Measurements from ENCODE around the gene CNOT3. TPM values are rescaled to one million over a fixed set of nuclear protein-coding genes. Genes with fewer than 3 reads are reported as not detected.

CNOT3 gene
- total and polyA plus RNA-seq, 2 of the 13 experiments (the other 11 are each of a cell fraction or from before 2014, with no cell fraction given) = 4.3 to 5.8 TPM

DNA sequence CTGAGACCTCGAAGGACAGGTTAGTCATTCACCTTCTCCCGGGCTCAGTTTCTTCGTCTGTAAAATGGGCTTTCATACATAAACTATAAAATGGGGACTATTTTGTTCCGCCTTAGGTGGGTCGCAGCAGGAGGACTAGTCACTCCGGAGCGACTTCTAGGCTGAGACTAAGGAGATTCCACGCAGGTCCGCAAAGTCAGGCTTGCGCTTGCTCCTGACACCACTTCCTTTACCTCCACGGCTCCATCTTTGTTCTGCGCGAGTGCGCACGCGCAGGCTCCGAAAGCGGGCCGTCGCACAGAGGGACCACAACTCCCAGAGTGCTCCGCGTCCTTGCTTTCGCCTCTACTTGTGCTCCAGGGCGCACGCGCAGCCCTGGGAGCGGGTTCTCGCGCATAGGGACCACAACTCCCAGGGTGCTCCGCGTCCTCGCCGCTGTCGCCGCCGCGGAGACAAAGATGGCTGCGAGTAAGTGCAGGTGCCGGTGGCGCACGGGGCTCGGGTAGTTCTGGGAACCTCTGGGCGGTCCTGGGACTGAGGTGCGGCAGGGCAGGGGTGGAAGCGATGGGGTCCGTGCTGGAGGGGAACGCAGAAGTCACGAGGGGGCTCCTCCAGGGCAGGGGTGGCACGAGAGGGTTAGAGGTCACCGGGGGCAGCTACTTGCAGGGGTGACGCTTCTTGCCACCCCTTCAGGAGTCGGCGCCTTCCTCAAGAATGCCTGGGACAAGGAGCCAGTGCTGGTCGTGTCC, 35.0 kb upstream of the CNOT3 start, which contains the start of gene NDUFA3 (continued):
- peak; percentile 38; the same call in 1 of the 2 replicates for TF ChIP-seq BCL3 (CRISPR knock-in tag; IDR thresholded peaks at IDR 0.05)
- TF ChIP-seq ZBTB25 (CRISPR knock-in tag; IDR thresholded peaks at IDR 0.05) = peak; percentile 82; the same call in 1 of the 2 replicates
- TF ChIP-seq PCBP1 (IDR thresholded peaks at IDR 0.05; ENCODE audit: borderline replicate concordance, low read depth, low read length) = 0 out of 2 replicates have a peak, but pooled peaks have one; percentile 56
- no peak for TF ChIP-seq XRCC5 (optimal IDR thresholded peaks at IDR 0.05; ENCODE audit: low read length)
- TF ChIP-seq ZNF180 (CRISPR knock-in tag; IDR thresholded peaks at IDR 0.05; ENCODE audit: borderline replicate concordance, low read depth) = no peak
- no peak; the same call in 1 of the 2 replicates for TF ChIP-seq MED1 (CRISPR knock-in tag; IDR thresholded peaks at IDR 0.05)
- no peak for TF ChIP-seq RFX5 (IDR thresholded peaks at IDR 0.05; ENCODE audit: low read depth, low read length)
- no peak for TF ChIP-seq ZBTB39 (CRISPR knock-in tag; IDR thresholded peaks at IDR 0.05)
- no peak for TF ChIP-seq MTF2 (CRISPR knock-in tag; IDR thresholded peaks at IDR 0.05; ENCODE audit: borderline replicate concordance)
- TF ChIP-seq ADNP (CRISPR knock-in tag; IDR thresholded peaks at IDR 0.05) = peak; percentile 98
- no peak for TF ChIP-seq EP300 (IDR thresholded peaks at IDR 0.05; ENCODE audit: low read depth in 2 of 2, low read length in 2 of 2)
- TF ChIP-seq EP300 (CRISPR knock-in tag; IDR thresholded peaks at IDR 0.05; ENCODE audit: borderline replicate concordance) = peak; percentile 38; the same call in 1 of the 2 replicates
- TF ChIP-seq PHF8 (CRISPR knock-in tag; IDR thresholded peaks at IDR 0.05) = peak; percentile 85
- TF ChIP-seq, protein P1, sequence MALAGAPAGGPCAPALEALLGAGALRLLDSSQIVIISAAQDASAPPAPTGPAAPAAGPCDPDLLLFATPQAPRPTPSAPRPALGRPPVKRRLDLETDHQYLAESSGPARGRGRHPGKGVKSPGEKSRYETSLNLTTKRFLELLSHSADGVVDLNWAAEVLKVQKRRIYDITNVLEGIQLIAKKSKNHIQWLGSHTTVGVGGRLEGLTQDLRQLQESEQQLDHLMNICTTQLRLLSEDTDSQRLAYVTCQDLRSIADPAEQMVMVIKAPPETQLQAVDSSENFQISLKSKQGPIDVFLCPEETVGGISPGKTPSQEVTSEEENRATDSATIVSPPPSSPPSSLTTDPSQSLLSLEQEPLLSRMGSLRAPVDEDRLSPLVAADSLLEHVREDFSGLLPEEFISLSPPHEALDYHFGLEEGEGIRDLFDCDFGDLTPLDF (CRISPR knock-in tag; IDR thresholded peaks at IDR 0.05) = peak; percentile 75
- peak; percentile 71; the same call in 1 of the 2 replicates for TF ChIP-seq ZSCAN9 (CRISPR knock-in tag; IDR thresholded peaks at IDR 0.05; ENCODE audit: borderline replicate concordance)
- no peak for TF ChIP-seq ZEB1 (IDR thresholded peaks at IDR 0.05; ENCODE audit: insufficient replicate concordance, low read depth)
- no peak; the same call in 1 of the 2 replicates for TF ChIP-seq GFI1 (CRISPR knock-in tag; IDR thresholded peaks at IDR 0.05; ENCODE audit: borderline replicate concordance)
- TF ChIP-seq, protein P2, sequence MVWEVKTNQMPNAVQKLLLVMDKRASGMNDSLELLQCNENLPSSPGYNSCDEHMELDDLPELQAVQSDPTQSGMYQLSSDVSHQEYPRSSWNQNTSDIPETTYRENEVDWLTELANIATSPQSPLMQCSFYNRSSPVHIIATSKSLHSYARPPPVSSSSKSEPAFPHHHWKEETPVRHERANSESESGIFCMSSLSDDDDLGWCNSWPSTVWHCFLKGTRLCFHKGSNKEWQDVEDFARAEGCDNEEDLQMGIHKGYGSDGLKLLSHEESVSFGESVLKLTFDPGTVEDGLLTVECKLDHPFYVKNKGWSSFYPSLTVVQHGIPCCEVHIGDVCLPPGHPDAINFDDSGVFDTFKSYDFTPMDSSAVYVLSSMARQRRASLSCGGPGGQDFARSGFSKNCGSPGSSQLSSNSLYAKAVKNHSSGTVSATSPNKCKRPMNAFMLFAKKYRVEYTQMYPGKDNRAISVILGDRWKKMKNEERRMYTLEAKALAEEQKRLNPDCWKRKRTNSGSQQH (CRISPR knock-in tag; IDR thresholded peaks at IDR 0.05; ENCODE audit: low read depth) = peak; percentile 83; the same call in 1 of the 2 replicates
- TF ChIP-seq HOXD1 (CRISPR knock-in tag; IDR thresholded peaks at IDR 0.05) = no peak
- TF ChIP-seq U2AF2 (IDR thresholded peaks at IDR 0.05; ENCODE audit: low read depth, low read length) = no peak
- no peak for TF ChIP-seq ZNF788 (CRISPR knock-in tag; IDR thresholded peaks at IDR 0.05; ENCODE audit: borderline replicate concordance)
- no peak for TF ChIP-seq ZSCAN20 (CRISPR knock-in tag; IDR thresholded peaks at IDR 0.05; ENCODE audit: borderline replicate concordance)
- no peak for TF ChIP-seq SRSF4 (IDR thresholded peaks at IDR 0.05; ENCODE audit: low read depth, low read length, poor library complexity, severe bottlenecking)

Measured in HepG2 (cell line).